Measurements from ENCODE around the gene APOBEC3G. TPM values are rescaled to one million over a fixed set of nuclear protein-coding genes. Genes with fewer than 3 reads are reported as not detected.

APOBEC3G gene
- total RNA-seq, 2 experiments from 2014 or later: 45.9 to 47.4 TPM

DNA sequence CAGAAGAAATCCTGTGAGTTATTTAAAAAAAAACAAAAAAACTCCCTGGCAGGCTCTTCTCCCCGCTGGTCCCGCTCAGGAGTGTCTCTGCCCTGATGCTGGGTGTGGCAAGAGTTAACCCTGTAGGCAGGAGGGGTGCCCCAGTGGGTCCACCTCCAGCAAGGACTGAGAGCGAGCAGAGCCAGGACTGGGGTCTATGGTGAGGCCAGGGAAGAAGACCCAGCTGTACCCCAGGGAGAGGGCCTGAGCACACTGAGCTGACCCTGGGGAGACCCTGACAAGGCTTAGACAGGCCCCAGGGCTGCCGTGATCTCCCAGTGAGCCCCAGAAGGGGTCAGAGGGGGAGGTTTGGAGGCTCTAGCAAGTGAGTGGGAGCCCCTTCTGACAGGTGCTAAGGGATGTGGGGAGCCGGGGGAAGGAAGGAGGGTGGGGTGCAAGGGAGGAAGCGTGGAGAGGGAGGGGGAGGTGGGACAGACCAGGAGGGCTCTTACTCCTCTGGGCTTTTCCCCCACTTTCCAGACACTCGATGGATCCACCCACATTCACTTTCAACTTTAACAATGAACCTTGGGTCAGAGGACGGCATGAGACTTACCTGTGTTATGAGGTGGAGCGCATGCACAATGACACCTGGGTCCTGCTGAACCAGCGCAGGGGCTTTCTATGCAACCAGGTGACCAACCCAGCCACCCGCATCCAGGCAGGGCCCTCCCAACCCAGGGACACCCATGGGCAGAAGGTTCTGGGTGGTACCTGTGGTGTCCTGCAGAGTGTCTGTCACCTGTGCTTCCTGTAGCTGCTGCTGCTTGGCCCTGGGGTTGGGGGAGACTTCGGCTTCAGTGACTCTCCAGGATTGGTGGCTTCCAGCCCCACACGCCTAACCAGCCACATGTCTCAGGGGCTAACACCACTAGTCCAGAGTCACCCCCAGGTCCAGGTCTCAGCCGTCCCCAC, 6.4 kb downstream of the APOBEC3G start:
- no peak for ATAC-seq
- H3K4me3 Mint-ChIP-seq: no peak overlapping the region
- no peak for DNase-seq
- ChIA-PET CTCF (interaction anchor here (0.6 kb wide), 1 partner anchor 81 kb away, joined by 5 read pairs; no protein-coding TSS in a partner anchor), POLR2A (interaction anchor here (0.6 kb wide), 1 partner anchor 202 kb away, joined by 4 read pairs; no protein-coding TSS in a partner anchor)
- intact Hi-C loops (cut with DNase I, micrococcal nuclease): no loop called here
- no peaks in the 10 kb centered on the region for H3K27me3 Mint-ChIP-seq
- H3K36me3 Mint-ChIP-seq (ENCODE audit: low read depth): peaks cover 17% of the 10 kb centered on the region
- no peaks in the 10 kb centered on the region for H3K9me3 Mint-ChIP-seq (ENCODE audit: low read depth)
- H3K27ac Mint-ChIP-seq: no peak overlapping the region
- peaks cover 44% of the 10 kb centered on the region for H3K4me1 Mint-ChIP-seq

DNA sequence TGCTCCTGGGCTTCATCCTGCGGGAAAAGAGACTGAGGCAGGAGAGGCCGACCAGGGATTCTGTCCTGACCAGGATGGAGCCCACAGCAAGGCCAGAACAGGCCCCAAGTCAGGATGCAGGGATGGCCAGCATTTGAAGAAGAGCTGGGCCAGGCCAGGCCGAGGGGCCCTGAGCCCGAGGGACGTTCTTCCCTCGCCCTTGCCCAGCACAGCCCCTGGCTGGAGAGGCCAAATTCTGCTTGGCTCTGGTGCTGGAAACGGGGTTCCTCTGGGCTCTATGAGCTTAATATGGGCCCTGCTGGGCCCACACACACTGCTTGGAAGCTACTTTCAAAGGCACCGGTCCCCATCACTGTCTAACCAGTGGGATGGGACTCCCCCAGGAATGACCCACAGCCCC, 7.6 kb downstream of the APOBEC3G start:
- no peak for DNase-seq
- no peak for ATAC-seq
- Mint-ChIP-seq H3K27me3 (no peaks in the 10 kb centered on the region), H3K9me3 (ENCODE audit: low read depth) (no peaks in the 10 kb centered on the region), H3K4me3 (no peak overlapping the region), H3K4me1 (peaks cover 52% of the 10 kb centered on the region), H3K36me3 (ENCODE audit: low read depth) (peaks cover 17% of the 10 kb centered on the region), H3K27ac (no peak overlapping the region)
- ChIA-PET POLR2A (no interaction called here), CTCF (no interaction called here)
- intact Hi-C loops (cut with DNase I, micrococcal nuclease): no loop called here

DNA sequence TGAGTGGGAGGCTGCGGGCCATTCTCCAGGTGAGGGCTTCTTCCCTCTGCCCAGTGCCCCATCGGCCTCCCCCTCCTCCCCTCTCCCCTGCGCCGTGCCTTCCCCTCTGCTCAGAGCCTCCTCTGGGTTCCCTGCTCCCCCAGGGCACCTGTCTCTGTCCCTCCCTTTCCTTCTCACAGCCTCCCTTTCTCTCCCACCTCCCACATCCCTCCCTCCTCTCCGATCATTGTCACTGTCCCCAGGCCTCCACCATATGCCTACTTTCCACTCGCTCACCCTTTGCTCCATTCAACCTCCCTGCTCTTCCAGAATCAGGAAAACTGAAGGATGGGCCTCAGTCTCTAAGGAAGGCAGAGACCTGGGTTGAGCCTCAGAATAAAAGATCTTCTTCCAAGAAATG, 10.0 kb downstream of the APOBEC3G start:
- H3K9me3 Mint-ChIP-seq (ENCODE audit: low read depth): no peaks in the 10 kb centered on the region
- peak overlapping the region; percentile 31 for H3K27ac Mint-ChIP-seq
- POLR2A ChIA-PET: no interaction called here
- no peak overlapping the region for H3K4me3 Mint-ChIP-seq
- CTCF ChIA-PET: no interaction called here
- ATAC-seq: no peak
- H3K36me3 Mint-ChIP-seq (ENCODE audit: low read depth): peaks cover 3% of the 10 kb centered on the region
- peaks cover 59% of the 10 kb centered on the region for H3K4me1 Mint-ChIP-seq
- DNase-seq: no peak
- intact Hi-C loops (cut with DNase I, micrococcal nuclease): no loop called here
- H3K27me3 Mint-ChIP-seq: no peaks in the 10 kb centered on the region

DNA sequence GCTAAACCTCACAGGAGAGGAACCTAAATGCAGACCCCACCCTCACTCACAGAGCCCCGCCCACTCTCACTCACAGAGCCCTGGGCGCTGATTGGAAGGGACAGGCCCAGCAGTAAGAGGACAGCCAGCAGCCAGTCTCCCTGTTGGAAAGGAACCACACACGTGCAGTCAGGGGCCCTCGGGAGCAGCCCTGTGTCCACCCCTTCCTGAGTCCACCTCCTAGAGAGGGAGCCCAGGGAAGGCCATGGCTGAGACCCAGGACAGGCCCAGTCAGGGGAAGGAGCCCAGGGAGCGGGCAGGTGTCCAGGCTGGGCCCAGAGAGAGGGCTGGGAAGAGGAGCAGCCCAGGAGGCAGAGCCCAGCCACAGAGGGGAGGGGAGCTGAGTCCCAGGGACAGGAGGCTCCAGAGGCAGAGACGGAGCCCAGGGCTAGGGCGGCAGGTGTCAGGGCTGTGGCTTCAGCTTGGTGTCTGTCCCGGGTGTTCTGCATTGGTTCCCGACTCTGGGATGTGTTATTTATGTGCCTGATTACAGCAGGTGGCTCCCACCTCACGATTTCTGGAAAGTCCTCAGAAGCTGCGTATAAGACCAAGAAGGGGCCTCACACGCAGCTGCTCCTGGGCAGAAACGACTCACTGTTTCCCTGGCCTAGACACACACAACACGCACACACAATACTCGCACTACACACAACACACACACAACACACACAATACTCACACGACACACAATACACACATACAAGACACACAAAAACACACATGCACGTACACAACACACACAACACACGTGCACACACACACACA, 11.0 kb downstream of the APOBEC3G start:
- ChIA-PET CTCF (interaction anchor here (0.6 to 1.3 kb wide), 2 partner anchors 10 to 1936 kb away, joined by 3 to 5 read pairs; partner anchors contain the start of gene APOBEC3G), POLR2A (interaction anchor here (1.0 kb wide), 1 partner anchor 11 kb away, joined by 3 read pairs; no protein-coding TSS in a partner anchor)
- no peaks in the 10 kb centered on the region for H3K9me3 Mint-ChIP-seq (ENCODE audit: low read depth)
- peaks cover 67% of the 10 kb centered on the region for H3K4me1 Mint-ChIP-seq
- H3K36me3 Mint-ChIP-seq (ENCODE audit: low read depth): peaks cover 2% of the 10 kb centered on the region
- no peak overlapping the region for H3K4me3 Mint-ChIP-seq
- DNase-seq (peak; percentile 38), ATAC-seq (no peak)
- intact Hi-C loops (cut with DNase I, micrococcal nuclease): no loop called here
- no peaks in the 10 kb centered on the region for H3K27me3 Mint-ChIP-seq
- peak overlapping the region; percentile 74 for H3K27ac Mint-ChIP-seq

DNA sequence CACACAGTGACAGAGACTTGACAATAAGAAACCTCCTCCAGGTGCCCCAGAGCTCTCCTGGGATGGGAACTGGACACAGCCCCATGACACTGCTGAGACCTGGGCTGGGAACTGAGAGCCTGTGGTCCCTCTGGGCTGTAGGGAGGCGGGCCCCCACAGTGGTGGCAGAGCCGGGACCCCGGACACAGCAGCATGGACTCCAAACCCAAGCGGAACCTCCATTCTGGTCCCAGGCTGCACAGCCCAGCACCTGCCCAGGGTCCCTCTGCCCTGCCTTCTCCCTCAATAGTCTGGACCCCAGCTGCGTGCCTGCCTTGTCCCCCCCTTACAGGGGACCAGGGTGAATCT, 11.6 kb downstream of the APOBEC3G start:
- Mint-ChIP-seq H3K27me3 (no peaks in the 10 kb centered on the region), H3K4me1 (peaks cover 68% of the 10 kb centered on the region), H3K4me3 (no peak overlapping the region), H3K36me3 (ENCODE audit: low read depth) (peaks cover 2% of the 10 kb centered on the region), H3K27ac (peak overlapping the region; percentile 74), H3K9me3 (ENCODE audit: low read depth) (no peaks in the 10 kb centered on the region)
- no peak for ATAC-seq
- ChIA-PET POLR2A (interaction anchor here (1.0 kb wide), 1 partner anchor 11 kb away, joined by 3 read pairs; no protein-coding TSS in a partner anchor), CTCF (interaction anchor here (0.6 to 1.3 kb wide), 3 partner anchors 11 to 1936 kb away, joined by 3 to 5 read pairs (median 4); partner anchors contain the start of gene APOBEC3G)
- DNase-seq: no peak
- intact Hi-C loops (cut with DNase I, micrococcal nuclease): no loop called here

DNA sequence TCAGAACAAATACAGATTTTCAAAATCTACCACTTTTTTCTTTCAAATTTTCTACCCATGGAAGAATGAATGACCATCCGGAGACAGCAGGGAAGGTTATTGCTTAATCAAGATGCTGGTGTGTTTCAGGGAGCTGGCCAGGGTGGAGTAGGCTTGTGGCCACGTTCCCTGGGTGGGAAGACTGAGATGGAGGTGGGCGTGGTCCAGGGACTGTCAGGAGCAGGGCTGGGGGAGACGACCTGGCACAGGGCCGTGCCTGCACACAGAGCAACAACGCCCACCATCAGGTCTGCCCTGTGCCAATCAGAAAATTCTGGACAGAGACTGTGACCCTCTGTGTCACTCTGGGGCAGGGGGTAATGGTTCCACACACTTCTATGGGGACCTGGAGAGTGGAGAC, 12.9 kb downstream of the APOBEC3G start:
- H3K4me3 Mint-ChIP-seq: peak overlapping the region; percentile 45
- H3K4me1 Mint-ChIP-seq: peaks cover 76% of the 10 kb centered on the region
- ChIA-PET POLR2A (interaction anchor here (0.6 to 1.0 kb wide), 3 partner anchors 9 to 1968 kb away, joined by 3 to 4 read pairs (median 3); no protein-coding TSS in a partner anchor), CTCF (no interaction called here)
- DNase-seq: peak; percentile 18
- no peaks in the 10 kb centered on the region for H3K27me3 Mint-ChIP-seq
- H3K9me3 Mint-ChIP-seq (ENCODE audit: low read depth): no peaks in the 10 kb centered on the region
- ATAC-seq: no peak
- intact Hi-C loops (cut with DNase I, micrococcal nuclease): loop anchor here (1.0 to 5.0 kb wide), 9 partner anchors 13 to 217 kb away; partner anchors contain the start of genes APOBEC3C (in 1 of the 2), APOBEC3D (in 1 of the 2), APOBEC3G (in 1 of the 2) and CBX6 (in 1 of the 2)
- peaks cover under 1% of the 10 kb centered on the region for H3K36me3 Mint-ChIP-seq (ENCODE audit: low read depth)
- H3K27ac Mint-ChIP-seq: peak overlapping the region; percentile 95

DNA sequence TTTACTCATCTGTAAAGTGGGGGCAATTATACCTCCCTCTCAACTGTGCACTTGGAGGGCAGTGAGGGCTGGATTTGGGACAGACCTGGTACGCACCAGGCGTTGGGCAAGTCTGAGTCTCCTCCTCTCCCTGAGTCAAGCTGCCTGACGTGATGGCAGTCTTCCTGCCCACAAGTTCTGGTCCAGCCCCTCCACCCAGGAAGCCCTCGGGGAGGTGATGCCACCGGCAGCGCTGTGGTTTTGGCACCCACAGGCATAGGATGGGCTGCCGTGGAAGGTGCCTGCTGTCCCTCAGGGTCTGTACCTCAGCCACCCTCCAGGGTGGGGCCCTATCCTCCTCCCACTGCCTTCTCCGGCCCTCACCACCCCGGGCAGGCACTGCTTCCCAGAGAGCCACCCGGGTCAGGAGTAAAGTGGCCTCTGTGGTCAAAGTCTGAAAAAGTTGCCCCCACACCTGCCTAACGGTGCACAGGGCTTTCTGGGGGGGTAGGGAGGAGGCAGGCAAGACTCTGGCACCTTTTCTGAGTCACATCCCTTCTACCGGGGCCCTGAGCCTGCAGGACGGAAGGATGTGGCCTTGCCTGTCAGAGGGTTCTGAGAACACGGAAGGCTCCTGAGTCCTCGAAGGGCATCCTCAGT, 13.5 kb downstream of the APOBEC3G start:
- peak; percentile 85 for ATAC-seq
- H3K27ac Mint-ChIP-seq: peak overlapping the region; percentile 95

DNA sequence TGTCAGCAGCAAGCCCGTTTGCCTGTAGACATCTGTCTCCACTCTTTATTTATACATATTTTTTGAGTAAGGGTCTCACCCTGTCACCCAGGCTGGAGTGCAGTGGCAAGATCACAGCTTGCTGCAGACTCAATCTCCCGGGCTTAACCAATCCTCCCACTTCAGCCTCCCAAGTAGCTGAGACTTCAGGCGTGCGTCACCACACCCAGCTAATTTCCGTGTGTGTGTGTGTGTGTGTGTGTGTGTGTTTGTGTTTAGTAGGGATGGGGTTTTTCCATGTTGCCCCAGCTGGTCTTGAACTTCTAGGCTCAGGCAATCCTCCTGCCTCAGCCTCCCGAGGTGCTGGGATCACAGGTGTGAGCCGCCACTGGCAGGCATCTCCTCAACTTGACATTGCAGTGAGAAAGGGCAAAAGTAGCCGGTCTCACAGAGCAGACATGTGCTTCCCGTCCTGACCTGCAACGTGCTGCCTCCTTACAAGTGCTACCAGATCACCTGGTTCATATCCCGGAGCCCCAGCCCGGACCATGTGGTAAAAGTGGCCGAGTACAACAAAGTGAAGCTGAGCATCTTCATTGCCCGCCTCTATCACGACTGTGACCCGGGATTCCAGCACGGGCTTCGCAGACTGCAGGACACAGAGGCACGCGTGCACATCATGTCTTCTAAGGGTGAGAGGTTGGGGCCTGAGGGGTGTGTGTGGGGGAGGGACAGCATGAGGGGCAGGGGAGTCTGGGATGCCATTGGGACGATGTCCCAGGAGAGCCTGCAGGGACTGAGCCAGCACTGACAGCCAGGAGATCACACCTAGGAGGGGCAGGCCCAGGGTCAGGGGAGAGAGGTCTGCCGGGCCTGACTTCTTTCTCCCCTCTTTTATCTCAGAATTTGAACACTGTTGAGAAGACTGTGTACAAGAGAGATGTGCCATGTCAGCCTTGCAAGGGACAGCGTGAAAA, 14.3 kb downstream of the APOBEC3G start:
- H3K9me3 Mint-ChIP-seq (ENCODE audit: low read depth): no peaks in the 10 kb centered on the region
- CTCF ChIA-PET: interaction anchor here (0.6 to 0.7 kb wide), 2 partner anchors 13 to 76 kb away, joined by 3 read pairs; no protein-coding TSS in a partner anchor

More for the DNA sequence above, 13.5 kb downstream of the APOBEC3G start:
- Mint-ChIP-seq H3K36me3 (ENCODE audit: low read depth) (no peaks in the 10 kb centered on the region), H3K27me3 (no peaks in the 10 kb centered on the region), H3K4me1 (peaks cover 81% of the 10 kb centered on the region), H3K4me3 (peak overlapping the region; percentile 45), H3K9me3 (ENCODE audit: low read depth) (no peaks in the 10 kb centered on the region)
- DNase-seq: peak; percentile 92
- intact Hi-C loops (cut with DNase I, micrococcal nuclease): loop anchor here (1.0 to 5.0 kb wide), 9 partner anchors 13 to 218 kb away; partner anchors contain the start of genes APOBEC3C (in 1 of the 2), APOBEC3D (in 1 of the 2), APOBEC3G (in 1 of the 2) and CBX6 (in 1 of the 2)
- ChIA-PET CTCF (no interaction called here), POLR2A (interaction anchor here (0.6 to 1.0 kb wide), 3 partner anchors 8 to 1969 kb away, joined by 3 to 4 read pairs (median 3); no protein-coding TSS in a partner anchor)

DNA sequence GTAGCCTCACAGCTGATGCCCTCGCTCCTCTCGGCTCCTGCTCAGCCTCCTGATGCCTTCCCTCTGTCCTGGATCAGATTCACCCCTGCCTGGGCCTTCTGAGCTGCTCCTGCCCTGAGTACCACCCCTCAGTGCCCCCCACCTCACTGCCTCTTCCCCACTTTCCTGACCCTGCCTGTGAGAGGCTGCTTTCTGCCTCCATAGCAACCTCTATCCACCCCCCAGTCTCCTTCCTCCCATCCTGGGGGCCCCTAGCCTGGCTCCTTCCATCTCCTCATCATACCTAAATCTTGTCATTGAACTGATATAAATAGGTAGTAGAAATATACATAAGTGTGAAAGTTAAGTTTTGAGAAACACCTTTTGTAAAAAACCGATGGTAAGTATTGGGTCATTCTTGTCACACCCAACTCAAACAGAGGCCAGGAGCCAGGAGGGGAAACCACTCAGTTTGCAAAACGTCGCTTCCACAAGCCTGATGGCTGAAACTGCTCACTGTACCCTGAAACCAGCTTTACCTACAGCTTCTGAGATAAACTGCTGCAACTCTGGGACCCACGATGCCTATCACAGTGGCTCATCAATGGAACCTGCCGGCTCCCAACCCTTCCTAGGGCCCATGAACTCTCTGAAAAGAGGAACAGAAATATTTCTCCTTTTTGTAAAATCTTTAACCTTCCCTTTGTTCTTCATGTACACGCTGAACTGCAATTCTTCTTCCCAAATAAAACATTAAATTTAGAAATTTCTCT, 15.2 kb downstream of the APOBEC3G start:
- Mint-ChIP-seq H3K36me3 (ENCODE audit: low read depth) (no peaks in the 10 kb centered on the region), H3K4me1 (peaks cover 87% of the 10 kb centered on the region), H3K4me3 (peak overlapping the region; percentile 32), H3K27ac (peak overlapping the region; percentile 95), H3K9me3 (ENCODE audit: low read depth) (no peaks in the 10 kb centered on the region), H3K27me3 (no peaks in the 10 kb centered on the region)
- intact Hi-C loops (cut with DNase I, micrococcal nuclease): loop anchor here in 1 of 2 experiments (5.0 kb wide), 1 partner anchor 70 kb away; the partner anchor contains the start of gene APOBEC3D
- POLR2A ChIA-PET: no interaction called here
- peak; percentile 10 for ATAC-seq
- CTCF ChIA-PET: interaction anchor here (0.6 kb wide), 1 partner anchor 14 kb away, joined by 3 read pairs; no protein-coding TSS in a partner anchor
- peak; percentile 62 for DNase-seq

More for the DNA sequence above, 14.3 kb downstream of the APOBEC3G start:
- no peaks in the 10 kb centered on the region for H3K36me3 Mint-ChIP-seq (ENCODE audit: low read depth)
- no peaks in the 10 kb centered on the region for H3K27me3 Mint-ChIP-seq
- DNase-seq (no peak), ATAC-seq (no peak)
- H3K4me1 Mint-ChIP-seq: peaks cover 87% of the 10 kb centered on the region
- intact Hi-C loops (cut with DNase I, micrococcal nuclease): loop anchor here (2.0 to 5.0 kb wide), 4 partner anchors 25 to 219 kb away; partner anchors contain the start of genes APOBEC3C (in 1 of the 2), APOBEC3D (in 1 of the 2) and CBX6 (in 1 of the 2)
- H3K4me3 Mint-ChIP-seq: peak overlapping the region; percentile 45
- H3K27ac Mint-ChIP-seq: peak overlapping the region; percentile 95
- POLR2A ChIA-PET: no interaction called here

All from activated CD4-positive, alpha-beta T cell treated with anti-CD3 and anti-CD28 coated beads for 36 hours (primary cell).